Measurements from ENCODE around the gene TUBGCP2. TPM values are rescaled to one million over a fixed set of nuclear protein-coding genes. Genes with fewer than 3 reads are reported as not detected.

TUBGCP2 gene
- total RNA-seq, 1 experiment from 2014 or later: 52.4 TPM

GRCh38 chr10:133299738-133300137 lies 8.9 kb downstream of the TUBGCP2 start:
- Mint-ChIP-seq H3K9me3 (no peaks in the 10 kb centered on the region; a peak in 1 of 5 replicates), H3K27me3 (ENCODE audit: low read depth) (no peaks in the 10 kb centered on the region), H3K4me1 (no peaks in the 10 kb centered on the region), H3K36me3 (ENCODE audit: insufficient read depth in 1 of 3, low read depth in 3 of 3) (peaks cover 27 to 65% (median 63%) of the 10 kb centered on the region in 3 experiments), H3K27ac (no peak overlapping the region), H3K4me3 (no peak overlapping the region)
- H2BK20ac ChIP-seq (ENCODE audit: low read depth, low read length, poor library complexity, severe bottlenecking): no peak overlapping the region
- H2AK5ac ChIP-seq (ENCODE audit: insufficient read length, low read length): no peak overlapping the region
- H3K56ac ChIP-seq (ENCODE audit: insufficient read length, low read depth, low read length): no peak overlapping the region
- no peak overlapping the region for H3T11ph ChIP-seq (ENCODE audit: low read length)
- TF ChIP-seq CTCF (conservative IDR thresholded peaks at IDR 0.05): no peak
- no peak overlapping the region for H2BK12ac ChIP-seq (ENCODE audit: insufficient read length, low read depth, low read length)
- H3K4ac ChIP-seq (ENCODE audit: low read depth, low read length): no peak overlapping the region
- no peak overlapping the region for H3K27ac ChIP-seq (ENCODE audit: insufficient read length, low read depth, low read length)
- no peak overlapping the region for H2BK120ac ChIP-seq (ENCODE audit: low read depth, low read length, poor library complexity, severe bottlenecking)
- no peak overlapping the region for H4K5ac ChIP-seq (ENCODE audit: insufficient read length, low read depth, low read length)
- no peak overlapping the region for H3K23ac ChIP-seq (ENCODE audit: insufficient read length, low read depth, low read length)
- peaks cover 8% of the 10 kb centered on the region for H3K79me1 ChIP-seq (ENCODE audit: insufficient read depth, low read depth, low read length, poor library complexity, severe bottlenecking)
- no peaks in the 10 kb centered on the region for H4K20me1 ChIP-seq (ENCODE audit: control insufficient read depth, insufficient read depth, insufficient read length)
- no peak overlapping the region for H4K91ac ChIP-seq (ENCODE audit: insufficient read length, low read depth, low read length)
- H3K4me1 ChIP-seq (ENCODE audit: insufficient read depth, low read length): no peaks in the 10 kb centered on the region
- H3K9me3 ChIP-seq (ENCODE audit: control insufficient read depth, low read depth, low read length): no peaks in the 10 kb centered on the region
- no peak overlapping the region for H2BK15ac ChIP-seq (ENCODE audit: low read depth, low read length)
- no peak overlapping the region for H4K8ac ChIP-seq (replicated peaks; ENCODE audit: insufficient read length, low read depth, low read length)
- no peak overlapping the region for H3K14ac ChIP-seq (ENCODE audit: insufficient read depth, low read length)
- no CpG with 5 or more reads among the region's 14 CpGs for WGBS (ENCODE audit: extremely low coverage, insufficient read length, low lambda C conversion rate)
- H3K27me3 ChIP-seq (ENCODE audit: insufficient read depth, low read length): no peaks in the 10 kb centered on the region
- H2BK5ac ChIP-seq (ENCODE audit: insufficient read length, low read length): no peak overlapping the region
- no peak overlapping the region for H3K18ac ChIP-seq (ENCODE audit: insufficient read length, low read depth, low read length)
- H2AFZ ChIP-seq (ENCODE audit: low read length): no peak overlapping the region
- DNase-seq: no peak
- H3K79me2 ChIP-seq (ENCODE audit: insufficient read depth, low read length): peaks cover 2% of the 10 kb centered on the region; the same call in 1 of the 2 replicates
- H3K23me2 ChIP-seq (ENCODE audit: insufficient read length, low read depth, low read length, poor library complexity, severe bottlenecking): no peaks in the 10 kb centered on the region
- no peak overlapping the region for H3K4me2 ChIP-seq (ENCODE audit: insufficient read depth, insufficient read length, low read length)
- H3K9ac ChIP-seq (ENCODE audit: extremely low read depth, insufficient read length, low read length): no peak overlapping the region

Measured in H9 (cell line).